GM12891 (cell line): ENCODE measurements around the gene CAMTA2.

Experiments used
- PAX5 ChIP-seq: IDR thresholded peaks from 2 replicates; pipeline ENCODE4 v1.6.1; 2011; ENCODE audit warnings: low read length, moderate library complexity, mild to moderate bottlenecking; ENCODE audit not compliant: insufficient read depth, severe bottlenecking
- POLR2A ChIP-seq: IDR thresholded peaks from 2 replicates; pipeline ENCODE4 v1.6.1; 2011; ENCODE audit warnings: low read depth, low read length, control low read depth
- POLR2AphosphoS5 ChIP-seq: IDR thresholded peaks from 2 replicates; pipeline ENCODE4 v1.6.1; 2011; ENCODE audit warnings: low read depth, low read length, control low read depth
- POU2F2 ChIP-seq: IDR thresholded peaks from 2 replicates; pipeline ENCODE4 v1.6.1; 2011; ENCODE audit warnings: low read depth, mild to moderate bottlenecking, control low read depth, low read length, moderate library complexity
- SPI1 ChIP-seq: IDR thresholded peaks from 2 replicates; pipeline ENCODE4 v1.6.1; 2011; ENCODE audit warnings: low read depth, low read length, control low read depth
- TAF1 ChIP-seq: IDR thresholded peaks from 2 replicates; pipeline ENCODE4 v1.6.1; 2011; ENCODE audit warnings: low read depth, low read length, control low read depth

DNA sequence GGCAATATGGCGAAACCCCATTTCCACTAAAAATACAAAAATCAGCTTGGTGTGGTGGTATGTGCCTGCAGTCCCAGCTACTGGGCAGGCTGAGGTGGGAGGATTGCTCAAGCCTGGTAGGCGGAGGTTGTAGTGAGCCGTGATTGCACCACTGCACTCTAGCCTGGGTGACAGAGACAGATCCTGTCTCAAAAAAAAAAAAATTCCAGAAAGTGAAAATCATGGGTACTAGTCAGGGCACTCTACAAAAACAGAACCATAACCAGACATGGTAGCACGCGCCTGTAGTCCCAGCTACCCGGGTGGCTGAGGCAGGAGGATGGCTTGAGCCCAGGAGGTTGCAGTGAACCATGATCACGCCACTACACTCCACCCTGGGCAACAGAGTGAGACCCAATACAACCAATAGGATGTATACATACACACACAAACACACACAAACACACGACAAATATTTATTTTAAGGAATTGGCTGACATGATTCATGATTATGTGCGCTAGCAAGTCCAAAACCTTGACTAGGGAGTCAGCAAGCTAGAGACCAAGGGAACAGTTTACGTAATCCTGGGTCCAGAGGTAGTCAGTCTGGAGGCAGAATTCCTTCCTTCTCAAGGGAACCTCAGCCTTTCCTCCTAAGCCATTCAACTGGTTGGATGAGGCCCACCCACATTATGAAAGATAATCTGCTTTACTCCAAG, 67.0 kb downstream of the CAMTA2 start:
- TF ChIP-seq POLR2AphosphoS5 (no peak), TAF1 (no peak), POLR2A (no peak), SPI1 (no peak), POU2F2 (no peak), PAX5 (no peak)
